ENCODE data around the gene ROR1.

DNA sequence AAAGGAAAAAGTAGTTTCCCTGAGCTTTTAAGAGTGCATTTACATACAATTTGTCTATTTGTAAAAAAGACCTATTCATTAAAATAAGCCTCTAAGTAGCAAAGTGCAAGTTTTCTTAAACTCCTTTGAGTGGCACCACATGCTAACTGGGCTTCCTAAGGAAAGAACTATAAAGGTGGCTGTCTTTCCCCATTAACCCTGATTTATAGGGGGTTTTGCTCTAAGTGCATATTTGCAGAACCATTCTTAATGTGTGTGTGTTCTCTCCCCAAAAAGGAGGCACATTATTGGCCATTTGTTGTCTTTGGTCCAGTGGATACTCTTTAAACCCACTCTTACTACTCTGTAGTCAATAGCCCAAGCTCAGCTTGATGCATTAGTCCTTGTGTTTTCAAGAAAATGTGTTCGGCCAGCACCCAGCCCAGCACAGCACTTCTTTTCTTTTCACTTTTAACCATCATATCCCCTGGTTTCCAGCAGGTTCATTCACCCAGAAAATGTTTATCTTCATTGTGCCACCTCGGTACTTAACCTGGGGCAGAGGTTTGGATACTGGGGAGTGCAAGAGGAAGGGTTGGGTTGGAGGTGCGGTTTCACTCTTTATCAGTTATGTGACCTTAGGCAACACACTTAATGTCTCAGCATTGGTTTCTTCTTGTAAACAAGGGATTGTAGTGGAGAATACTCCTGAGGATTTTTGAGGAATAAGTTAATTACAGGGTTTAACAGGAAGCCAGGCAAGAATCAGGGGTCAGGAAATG, 267.7 kb downstream of the ROR1 start:
- TF ChIP-seq EP300 (IDR thresholded peaks at IDR 0.05) (no peak), POLR2AphosphoS5 (IDR thresholded peaks at IDR 0.05) (no peak)
- TF ChIP-seq, protein P1, sequence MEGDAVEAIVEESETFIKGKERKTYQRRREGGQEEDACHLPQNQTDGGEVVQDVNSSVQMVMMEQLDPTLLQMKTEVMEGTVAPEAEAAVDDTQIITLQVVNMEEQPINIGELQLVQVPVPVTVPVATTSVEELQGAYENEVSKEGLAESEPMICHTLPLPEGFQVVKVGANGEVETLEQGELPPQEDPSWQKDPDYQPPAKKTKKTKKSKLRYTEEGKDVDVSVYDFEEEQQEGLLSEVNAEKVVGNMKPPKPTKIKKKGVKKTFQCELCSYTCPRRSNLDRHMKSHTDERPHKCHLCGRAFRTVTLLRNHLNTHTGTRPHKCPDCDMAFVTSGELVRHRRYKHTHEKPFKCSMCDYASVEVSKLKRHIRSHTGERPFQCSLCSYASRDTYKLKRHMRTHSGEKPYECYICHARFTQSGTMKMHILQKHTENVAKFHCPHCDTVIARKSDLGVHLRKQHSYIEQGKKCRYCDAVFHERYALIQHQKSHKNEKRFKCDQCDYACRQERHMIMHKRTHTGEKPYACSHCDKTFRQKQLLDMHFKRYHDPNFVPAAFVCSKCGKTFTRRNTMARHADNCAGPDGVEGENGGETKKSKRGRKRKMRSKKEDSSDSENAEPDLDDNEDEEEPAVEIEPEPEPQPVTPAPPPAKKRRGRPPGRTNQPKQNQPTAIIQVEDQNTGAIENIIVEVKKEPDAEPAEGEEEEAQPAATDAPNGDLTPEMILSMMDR (IDR thresholded peaks at IDR 0.05), result no peak

All from suprapubic skin (tissue), 4 donors.